K562 (cell line): ENCODE measurements around the gene ADPRHL1. TPM values are rescaled to one million over a fixed set of nuclear protein-coding genes. Genes with fewer than 3 reads are reported as not detected.

ENCODE experiments used
- ADNP ChIP-seq: fragments of 200-800 bp; sonication (Bioruptor generic); IDR thresholded peaks from 2 replicates; pipeline ENCODE4 v1.6.1; 2016; ENCODE audit warnings: missing genetic modification characterization, missing compliant biosample characterization
- YBX1 ChIP-seq: fragments of 450-650 bp; IDR thresholded peaks from 2 replicates; pipeline ENCODE4 v1.7.1; 2016; ENCODE audit warnings: mild to moderate bottlenecking
- polyA plus RNA-seq, 8 experiments: library from polyadenylated mRNA; depleted of rRNA in 4 of 8; stranded (reverse) in 5 of 8; unstranded in 3 of 8; fragments of >200 nt; fragmentation: Nextera tagmentation in 2 of 8; fragmentation: Illumina TruSeq in 1 of 8; extraction: Ambion mirVana in 2 of 8; extraction: Trizol in 1 of 8; gene quantifications; 2 replicates each; pipeline versions ENCODE4 v1.2.1 to v1.2.3, GENCODE V29; 2011 to 2014; ENCODE audit warnings: inconsistent platforms in 1 of 8, missing spikeins in 1 of 8
- total RNA-seq, 7 experiments: library from RNA; depleted of rRNA in 6 of 7; stranded (reverse); fragments of >200 nt in 6 of 7; fragmentation: Illumina TruSeq in 2 of 7; extraction: Trizol in 2 of 7; gene quantifications; 2 replicates each; pipeline versions ENCODE4 v1.2.1 to v1.2.3, GENCODE V29; 2011 to 2021; ENCODE audit warnings: low replicate concordance in 1 of 7
- TF ChIP-seq, protein P1 (sequence below), 2 experiments: fragments of 450-650 bp; formaldehyde crosslinking in 1 of 2; IDR thresholded peaks; 2 replicates each; pipeline versions ENCODE4 v1.4.0 to v1.6.1; 2014 to 2020; ENCODE audit warnings: mild to moderate bottlenecking in 2 of 2, borderline replicate concordance in 1 of 2, low read depth in 1 of 2
- TF ChIP-seq, protein P2 (sequence below), 2 experiments: IDR thresholded peaks in 1 of 2; conservative IDR thresholded peaks in 1 of 2; 2 replicates each; pipeline ENCODE4 v1.6.1; 2016; ENCODE audit warnings: low read depth in 2 of 2, mild to moderate bottlenecking in 1 of 2, missing compliant biosample characterization in 1 of 2, missing genetic modification characterization in 1 of 2, moderate library complexity in 1 of 2
- TF ChIP-seq, protein P3 (sequence below): sonication (generic); formaldehyde crosslinking; IDR thresholded peaks from 2 replicates; pipeline ENCODE4 v1.8.0; 2022; ENCODE audit warnings: mild to moderate bottlenecking, missing genetic modification reagents

The ADPRHL1 gene
- total and polyA plus RNA-seq, 9 of the 15 experiments (the other 6 are each of a cell fraction or from before 2014, with no cell fraction given) = 0.06 to 0.76 (median 0.37) TPM; not detected in 1

DNA sequence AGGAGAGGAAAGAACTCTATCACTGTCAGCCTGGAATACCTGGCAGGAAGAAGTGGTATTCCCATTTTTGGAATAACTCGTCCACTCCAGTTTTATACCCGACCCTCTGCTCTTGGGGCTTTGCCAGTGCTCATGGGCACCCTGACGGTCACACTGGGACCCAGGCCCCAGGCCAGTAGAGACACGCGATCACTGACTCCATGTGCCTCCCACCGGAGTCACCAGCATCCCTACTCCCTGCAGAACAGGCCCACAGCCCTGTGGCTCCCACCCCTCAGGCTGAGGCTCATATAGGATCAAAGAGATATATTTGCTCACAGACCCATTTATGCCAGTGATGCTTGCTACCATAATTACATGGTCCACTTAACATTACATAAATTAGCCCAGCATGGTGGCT, 92.8 kb downstream of the ADPRHL1 start (continued):
- TF ChIP-seq, protein P1, sequence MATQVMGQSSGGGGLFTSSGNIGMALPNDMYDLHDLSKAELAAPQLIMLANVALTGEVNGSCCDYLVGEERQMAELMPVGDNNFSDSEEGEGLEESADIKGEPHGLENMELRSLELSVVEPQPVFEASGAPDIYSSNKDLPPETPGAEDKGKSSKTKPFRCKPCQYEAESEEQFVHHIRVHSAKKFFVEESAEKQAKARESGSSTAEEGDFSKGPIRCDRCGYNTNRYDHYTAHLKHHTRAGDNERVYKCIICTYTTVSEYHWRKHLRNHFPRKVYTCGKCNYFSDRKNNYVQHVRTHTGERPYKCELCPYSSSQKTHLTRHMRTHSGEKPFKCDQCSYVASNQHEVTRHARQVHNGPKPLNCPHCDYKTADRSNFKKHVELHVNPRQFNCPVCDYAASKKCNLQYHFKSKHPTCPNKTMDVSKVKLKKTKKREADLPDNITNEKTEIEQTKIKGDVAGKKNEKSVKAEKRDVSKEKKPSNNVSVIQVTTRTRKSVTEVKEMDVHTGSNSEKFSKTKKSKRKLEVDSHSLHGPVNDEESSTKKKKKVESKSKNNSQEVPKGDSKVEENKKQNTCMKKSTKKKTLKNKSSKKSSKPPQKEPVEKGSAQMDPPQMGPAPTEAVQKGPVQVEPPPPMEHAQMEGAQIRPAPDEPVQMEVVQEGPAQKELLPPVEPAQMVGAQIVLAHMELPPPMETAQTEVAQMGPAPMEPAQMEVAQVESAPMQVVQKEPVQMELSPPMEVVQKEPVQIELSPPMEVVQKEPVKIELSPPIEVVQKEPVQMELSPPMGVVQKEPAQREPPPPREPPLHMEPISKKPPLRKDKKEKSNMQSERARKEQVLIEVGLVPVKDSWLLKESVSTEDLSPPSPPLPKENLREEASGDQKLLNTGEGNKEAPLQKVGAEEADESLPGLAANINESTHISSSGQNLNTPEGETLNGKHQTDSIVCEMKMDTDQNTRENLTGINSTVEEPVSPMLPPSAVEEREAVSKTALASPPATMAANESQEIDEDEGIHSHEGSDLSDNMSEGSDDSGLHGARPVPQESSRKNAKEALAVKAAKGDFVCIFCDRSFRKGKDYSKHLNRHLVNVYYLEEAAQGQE (IDR thresholded peaks at IDR 0.05; ENCODE audit: borderline replicate concordance) = no peak
- TF ChIP-seq, protein P1 (CRISPR knock-in tag; IDR thresholded peaks at IDR 0.05; ENCODE audit: low read depth) = no peak
- TF ChIP-seq, protein P2, sequence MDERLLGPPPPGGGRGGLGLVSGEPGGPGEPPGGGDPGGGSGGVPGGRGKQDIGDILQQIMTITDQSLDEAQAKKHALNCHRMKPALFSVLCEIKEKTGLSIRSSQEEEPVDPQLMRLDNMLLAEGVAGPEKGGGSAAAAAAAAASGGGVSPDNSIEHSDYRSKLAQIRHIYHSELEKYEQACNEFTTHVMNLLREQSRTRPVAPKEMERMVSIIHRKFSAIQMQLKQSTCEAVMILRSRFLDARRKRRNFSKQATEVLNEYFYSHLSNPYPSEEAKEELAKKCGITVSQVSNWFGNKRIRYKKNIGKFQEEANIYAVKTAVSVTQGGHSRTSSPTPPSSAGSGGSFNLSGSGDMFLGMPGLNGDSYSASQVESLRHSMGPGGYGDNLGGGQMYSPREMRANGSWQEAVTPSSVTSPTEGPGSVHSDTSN (CRISPR knock-in tag; IDR thresholded peaks at IDR 0.05; ENCODE audit: low read depth) = no peak
- TF ChIP-seq, protein P2 (tag; conservative IDR thresholded peaks at IDR 0.05; ENCODE audit: low read depth) = no peak
- TF ChIP-seq ADNP (tag) (no peak), YBX1 (no peak)
- TF ChIP-seq, protein P3, sequence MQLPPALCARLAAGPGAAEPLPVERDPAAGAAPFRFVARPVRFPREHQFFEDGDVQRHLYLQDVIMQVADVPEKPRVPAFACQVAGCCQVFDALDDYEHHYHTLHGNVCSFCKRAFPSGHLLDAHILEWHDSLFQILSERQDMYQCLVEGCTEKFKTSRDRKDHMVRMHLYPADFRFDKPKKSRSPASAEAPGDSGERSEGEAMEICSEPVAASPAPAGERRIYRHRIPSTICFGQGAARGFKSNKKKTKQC (CRISPR knock-in tag) = no peak
